Activated gamma-delta T cell treated with anti-CD3 and anti-CD28 coated beads, Interleukin-2, amount 50 U/mL, for 16 hours (primary cell): Measurements from ENCODE around the gene FABP3.
"Not testable (repeated sequence)": the region's sequence is repeated elsewhere in the genome, so short reads cannot be mapped to it uniquely, and the experiment has no call there.

Experiments used
- DNase-seq: peaks from one replicate; pipeline ENCODE4 v3.0.0-alpha.2; 2020; ENCODE audit warnings: low read depth

Gene FABP3

DNA sequence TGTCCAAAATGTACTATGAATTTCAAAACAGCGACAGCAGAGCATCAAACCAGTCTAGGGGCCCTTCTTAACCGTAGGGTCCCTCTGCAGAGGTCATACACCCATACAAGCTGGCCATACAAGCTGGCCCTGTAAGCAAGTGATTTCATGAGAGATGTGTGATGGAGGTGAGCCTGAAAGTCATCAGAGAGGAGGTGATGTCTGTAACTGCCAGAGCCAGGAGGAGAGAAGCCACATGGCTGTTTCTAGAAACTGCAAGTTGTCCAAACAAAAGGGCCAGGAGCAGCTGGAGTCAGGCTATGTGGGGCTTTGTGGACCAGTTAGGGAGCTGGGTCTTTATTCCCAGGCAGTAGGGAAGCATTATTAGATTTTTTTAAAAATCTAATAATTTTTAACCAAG, 25.4 kb upstream of the FABP3 start:
- DNase-seq, result no peak

DNA sequence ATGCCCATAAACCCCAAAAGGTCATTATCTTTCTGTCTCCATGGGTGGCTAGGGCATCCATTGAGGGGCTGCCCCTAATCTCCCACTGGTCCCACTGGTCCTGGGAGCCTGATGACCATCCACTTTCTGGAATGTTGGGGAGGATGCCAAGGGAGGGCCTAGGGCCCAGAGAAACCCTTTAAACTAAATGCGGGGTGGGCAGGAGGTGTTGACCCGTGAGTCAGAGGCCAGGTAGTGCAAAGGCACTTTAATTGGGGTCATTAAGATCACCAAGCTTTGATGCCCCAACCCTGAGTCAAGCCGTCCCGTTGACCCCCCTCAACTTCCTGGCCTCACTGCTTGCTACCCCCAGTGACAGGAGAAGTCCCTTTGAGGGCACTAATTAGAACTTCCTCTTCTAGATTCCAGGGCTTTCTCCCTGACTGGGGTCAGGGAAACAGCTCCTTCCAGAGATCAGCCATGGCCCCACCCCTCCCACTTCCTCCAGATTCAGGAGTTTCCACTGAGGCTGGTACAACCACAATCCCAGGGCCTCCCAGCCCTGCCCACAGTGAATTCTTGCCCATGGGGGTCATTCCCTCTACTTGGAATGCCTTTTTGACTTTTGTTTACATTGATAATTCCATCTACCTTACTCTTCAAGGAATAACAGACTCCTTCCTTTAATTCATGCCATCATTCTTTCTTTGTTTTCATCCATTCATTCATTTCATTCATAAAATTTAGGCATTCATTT, 24.7 kb upstream of the FABP3 start:
- no peak for DNase-seq

DNA sequence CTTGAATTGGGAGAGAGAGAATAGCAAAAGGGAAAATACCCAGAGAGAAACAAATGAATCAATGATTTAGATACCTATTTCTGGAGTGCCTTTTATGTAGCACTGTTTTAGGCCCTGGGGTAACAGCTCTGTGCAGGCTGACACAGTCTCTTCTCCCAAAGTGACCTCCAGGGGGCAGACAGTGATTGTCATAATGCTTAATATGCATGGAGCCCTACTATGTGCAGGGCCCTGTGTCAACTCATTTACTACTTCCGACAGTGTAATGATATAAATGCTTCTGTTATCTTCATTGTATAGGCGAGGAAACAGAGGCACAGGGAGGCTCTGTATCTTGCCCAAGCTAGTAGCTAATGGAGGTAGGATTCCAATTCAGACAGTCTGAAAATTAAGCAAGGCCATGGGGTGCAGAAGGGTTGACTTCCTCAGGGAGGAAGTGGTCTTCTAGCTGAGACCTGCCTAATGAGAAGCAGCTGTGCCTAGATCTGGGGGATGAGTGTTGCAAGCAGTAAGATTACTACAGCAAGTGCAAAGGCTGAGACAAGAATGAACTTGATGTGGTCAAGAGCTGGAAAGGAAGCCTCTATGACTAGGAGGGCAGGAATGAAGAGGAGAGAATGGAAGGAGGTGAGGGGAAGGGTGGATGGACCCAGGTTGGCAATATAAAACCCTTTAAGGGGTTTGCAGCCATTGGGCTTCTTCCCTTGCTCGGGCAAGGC, 23.9 kb upstream of the FABP3 start:
- no peak for DNase-seq

DNA sequence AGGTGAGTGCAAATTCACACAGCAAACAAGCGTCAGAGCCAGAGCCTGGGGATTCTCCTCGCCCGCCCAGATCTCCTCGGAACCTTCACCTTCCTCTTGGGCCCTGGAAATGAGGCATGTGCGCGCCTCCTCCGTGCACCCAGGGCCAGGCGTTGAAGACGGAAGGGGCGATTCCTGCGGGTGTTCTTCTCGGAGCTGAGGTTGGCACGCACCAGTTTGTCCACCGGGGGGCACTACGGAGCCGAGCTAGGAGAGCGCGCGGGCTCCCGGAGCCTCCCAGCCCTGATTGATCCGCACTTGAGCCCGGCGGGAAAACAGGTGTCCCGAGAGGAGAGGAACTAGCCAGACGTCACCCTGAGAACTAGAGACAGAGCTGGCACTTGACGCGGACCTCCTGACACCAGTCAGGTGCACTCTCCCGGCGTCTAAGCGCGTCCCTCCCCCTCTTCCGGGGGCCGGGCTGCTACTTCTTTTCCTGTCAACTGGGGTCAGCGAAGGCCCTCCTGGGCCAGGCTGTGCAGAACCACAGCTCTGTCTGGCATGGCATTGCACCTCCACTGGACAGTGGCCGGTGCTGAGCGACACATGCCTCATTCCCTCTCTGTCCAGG, 21.8 kb upstream of the FABP3 start:
- DNase-seq, result peak; percentile 58

DNA sequence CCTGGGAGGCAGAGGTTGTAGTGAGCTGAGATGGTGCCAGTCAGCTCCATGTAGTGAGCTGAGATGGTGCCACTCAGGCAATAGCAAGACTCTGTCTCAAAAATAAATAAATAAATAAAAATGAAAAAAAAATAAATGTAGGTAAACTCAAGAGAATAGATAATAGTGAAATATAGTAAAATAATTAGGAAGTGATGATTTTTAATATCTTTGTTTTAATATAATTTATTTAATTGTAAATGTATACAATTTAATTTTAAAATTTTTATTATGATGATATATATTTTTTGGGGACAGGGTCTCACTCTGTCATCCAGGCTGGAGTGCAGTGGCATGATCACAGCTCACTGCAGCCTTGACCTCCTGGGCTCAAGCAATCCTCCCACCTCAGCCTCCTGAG, 20.6 kb upstream of the FABP3 start:
- no peak for DNase-seq

DNA sequence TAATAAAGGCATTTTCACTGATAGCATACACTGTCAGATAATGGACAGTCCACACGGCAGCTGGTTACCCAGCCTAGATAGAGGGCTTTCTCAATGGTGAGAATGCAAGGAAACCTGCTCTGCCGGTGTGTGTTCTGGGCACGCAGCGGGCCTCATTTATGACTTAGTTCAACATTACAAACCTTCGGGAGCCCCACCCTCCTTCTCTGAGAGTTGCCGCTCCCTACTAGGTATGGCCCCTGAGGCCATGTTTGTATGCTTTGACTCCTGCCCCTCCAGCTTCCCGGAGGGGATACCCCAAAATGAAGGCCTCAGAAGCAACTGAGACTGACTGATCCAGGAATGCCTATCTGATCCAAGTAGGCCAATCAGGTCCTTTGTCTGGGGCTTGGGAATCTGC, 17.2 kb upstream of the FABP3 start:
- DNase-seq, result no peak

DNA sequence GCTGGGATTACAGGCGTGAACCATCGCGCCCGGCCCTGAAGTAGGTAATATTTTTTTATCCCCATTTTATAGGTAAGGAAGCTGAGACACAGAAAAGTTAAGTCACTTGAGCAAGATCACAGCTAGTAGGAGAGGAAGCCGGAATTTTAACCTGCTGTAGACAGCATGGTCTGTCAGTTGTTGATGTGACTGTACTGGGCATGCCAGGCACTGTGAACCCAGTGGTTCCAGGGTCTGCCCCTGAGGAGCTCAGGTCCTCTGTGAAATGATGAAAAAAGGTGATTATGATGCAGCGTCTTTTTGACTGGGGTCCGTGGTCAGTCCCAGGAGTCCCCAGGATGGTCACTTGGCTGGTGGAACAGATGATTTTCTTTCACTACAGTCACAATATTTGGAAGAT, 16.7 kb upstream of the FABP3 start:
- DNase-seq, result no peak

DNA sequence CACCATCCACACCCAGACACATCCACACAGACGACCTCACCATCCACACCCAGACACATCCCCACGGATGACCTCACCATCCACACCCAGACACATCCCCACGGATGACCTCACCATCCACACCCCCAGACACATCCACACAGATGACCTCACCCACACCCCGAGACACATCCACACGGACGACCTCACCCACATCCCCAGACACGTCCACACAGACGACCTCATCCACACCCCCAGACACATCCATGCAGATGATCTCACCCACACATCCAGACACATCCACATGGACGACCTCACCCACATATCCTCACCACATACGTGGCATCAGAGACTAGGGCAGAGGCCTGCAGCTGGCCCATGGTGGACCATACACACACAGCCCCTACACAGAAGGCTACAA, 14.7 kb upstream of the FABP3 start:
- no peak for DNase-seq

DNA sequence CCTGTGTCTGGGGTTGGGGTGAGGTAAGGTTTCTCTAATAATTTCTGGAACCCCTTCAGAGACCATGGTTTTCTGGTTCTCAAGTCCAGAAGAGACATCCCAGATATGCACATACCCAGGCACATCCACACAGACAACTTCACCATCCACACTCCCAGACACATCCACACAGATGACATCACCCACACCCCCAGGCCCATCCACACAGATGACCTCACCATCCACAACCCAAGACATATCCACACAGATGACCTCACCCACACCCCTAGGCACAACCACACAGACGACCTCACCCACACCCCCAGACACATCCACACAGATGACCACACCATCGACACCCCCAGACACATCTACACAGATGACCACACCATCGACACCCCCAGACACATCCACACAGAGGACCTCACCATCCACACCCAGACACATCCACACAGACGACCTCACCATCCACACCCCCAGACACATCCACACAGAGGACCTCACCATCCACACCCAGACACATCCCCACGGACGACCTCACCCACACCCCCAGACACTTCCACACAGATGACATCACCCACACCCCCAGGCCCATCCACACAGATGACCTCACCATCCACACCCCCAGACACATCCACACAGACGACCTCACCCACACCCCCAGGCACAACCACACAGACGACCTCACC, 13.8 kb upstream of the FABP3 start:
- not testable (repeated sequence) for DNase-seq

DNA sequence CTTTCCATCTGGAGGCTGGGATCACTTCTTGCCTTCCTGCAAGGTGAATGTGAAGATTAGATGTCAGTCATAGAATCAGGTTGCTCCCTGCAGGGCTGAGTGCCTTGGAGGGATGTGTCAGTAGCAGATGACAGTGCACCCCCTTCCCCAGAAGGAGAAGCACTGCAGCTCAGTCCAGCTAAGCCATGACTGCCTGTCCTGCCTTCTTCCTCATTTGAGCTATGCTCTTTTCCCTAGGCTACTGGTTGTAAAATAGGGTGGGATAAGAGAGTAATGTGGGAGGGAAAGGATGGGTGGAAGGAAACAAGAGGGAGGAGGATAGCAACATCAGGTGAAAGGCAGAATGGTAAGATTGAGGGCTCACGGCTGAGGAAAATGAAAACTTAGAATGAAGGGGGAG, 11.1 kb upstream of the FABP3 start:
- no peak for DNase-seq

DNA sequence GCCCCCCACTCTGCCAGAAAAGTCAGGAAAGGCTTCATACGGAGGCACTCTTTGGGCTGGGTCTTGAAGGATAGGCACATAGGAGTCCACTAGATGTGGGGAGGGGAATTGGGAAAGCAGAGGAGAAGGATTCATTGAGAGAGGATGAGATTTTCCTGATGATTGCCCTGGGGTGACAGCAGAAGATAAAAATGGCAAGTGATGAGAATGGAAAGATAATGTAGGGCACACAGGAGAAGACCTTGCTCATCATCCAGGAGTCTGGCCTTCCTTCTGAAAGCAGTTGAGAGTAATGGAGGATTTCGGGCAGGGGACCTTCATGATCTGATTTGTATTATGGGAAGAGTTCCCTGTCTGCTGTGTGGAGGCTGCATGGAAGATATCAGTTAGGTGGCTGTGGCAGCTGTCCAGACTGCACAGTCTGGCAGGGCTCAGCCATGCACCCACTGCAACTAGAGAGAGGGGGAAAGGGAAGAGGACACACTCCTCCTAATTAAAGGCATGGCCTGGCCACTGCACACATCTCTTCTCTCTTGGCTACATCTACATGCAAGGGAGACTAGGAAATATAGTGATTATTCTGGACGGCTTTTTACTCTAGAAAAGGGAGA, 9.6 kb upstream of the FABP3 start:
- no peak for DNase-seq

DNA sequence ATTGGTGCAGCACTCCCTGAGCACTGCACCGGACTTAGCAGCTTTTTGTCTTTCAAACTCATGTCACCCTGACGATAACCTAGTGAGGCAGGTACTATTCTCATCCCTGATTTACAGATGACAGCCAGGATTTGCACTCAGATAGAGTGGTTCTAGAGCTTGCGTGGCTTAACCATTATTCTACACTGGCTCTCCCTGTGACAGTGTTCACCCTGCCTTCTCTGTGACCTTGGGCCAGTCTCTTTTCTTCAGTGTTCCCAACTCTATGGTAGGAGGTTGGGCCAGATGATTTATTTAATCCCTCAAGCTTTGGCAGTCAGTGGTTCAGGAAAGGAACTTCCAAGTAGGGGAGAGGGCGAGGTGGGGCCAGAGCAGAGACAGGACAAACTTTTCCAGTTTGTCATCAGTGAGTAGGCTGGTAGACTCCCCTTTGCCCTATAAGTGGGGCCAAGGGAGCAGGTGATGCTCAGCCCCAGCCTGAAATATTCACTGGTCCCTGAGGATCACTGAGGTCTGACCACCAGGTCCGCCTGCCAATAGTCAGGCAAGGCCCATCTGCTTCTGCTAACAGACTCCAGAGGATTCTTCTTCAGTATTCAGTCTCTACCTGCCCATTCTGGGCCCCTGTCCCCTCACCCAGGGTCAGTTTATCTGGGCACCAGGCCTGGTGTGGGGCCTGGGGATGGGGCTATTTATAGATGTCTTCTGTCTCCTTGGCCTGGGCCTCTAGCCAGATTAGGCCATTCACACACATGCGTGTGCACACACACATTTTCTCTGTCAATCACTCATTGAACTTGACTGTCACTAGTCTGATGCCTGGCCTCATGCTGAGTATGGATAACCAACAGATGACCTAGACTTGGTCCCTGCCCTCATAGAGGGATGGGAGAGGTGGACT, 8.8 kb upstream of the FABP3 start:
- DNase-seq, result no peak

DNA sequence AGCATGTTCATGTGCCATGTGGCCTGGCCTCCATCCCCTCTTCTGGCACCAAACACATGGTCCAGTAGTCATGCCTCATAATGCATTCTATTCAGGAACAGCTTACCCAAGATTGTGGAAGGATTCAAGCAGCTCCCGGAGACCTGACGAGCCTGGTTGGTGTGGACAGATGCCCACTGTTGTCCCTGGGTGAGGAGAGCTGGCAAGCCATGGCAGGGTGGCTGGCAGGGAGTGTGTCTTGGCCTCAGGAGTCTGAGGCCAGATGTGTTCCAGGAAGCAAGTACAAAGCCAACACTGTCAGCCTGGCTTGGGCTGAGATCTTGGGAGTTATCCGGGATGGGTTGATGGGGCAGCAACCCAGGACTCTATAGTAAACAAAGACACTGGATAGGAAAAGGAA, 7.3 kb upstream of the FABP3 start:
- DNase-seq, result no peak

DNA sequence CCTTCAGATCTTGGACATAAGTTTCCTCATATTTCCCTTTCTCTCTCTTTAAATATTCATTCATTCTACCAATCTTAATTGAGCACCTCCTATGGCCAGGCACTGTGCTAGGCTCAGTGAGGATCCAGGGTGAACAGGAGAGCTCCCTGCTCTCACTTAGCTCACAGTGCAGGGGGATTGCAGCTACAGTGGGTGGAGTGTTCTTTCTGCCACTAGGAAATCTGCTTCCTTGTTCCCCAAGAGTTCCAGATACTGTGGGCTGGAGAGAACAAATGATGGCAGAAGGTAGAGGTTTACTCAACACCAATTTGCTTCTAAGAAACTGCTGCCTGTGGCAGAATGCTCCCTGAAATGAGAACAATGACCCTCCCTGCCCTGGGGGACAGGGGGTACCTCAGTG, 5.1 kb upstream of the FABP3 start:
- DNase-seq, result no peak

DNA sequence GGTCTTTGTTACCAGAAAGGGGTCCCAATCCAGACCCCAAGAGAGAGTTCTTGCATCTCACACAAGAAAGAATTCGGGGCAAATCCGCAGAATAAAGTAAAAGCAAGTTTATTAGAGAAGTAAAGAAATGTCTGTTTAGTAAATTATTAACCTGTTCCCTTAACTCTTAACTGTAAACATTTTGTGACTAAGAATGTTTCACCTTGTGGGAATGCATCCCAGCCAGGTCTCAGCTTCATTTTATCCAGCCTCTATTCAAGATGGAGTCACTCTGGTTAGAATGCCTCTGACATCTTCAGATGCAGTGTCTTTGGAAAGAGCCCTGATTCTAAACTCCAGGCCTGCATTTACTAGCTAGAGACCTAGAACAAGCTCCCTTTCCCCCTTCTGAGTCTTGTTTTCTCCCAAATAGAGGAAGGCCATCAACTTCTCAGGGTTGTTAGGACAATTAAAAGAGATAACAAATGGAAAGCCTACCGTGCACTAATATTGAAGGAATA, 4.5 kb upstream of the FABP3 start:
- DNase-seq, result no peak

DNA sequence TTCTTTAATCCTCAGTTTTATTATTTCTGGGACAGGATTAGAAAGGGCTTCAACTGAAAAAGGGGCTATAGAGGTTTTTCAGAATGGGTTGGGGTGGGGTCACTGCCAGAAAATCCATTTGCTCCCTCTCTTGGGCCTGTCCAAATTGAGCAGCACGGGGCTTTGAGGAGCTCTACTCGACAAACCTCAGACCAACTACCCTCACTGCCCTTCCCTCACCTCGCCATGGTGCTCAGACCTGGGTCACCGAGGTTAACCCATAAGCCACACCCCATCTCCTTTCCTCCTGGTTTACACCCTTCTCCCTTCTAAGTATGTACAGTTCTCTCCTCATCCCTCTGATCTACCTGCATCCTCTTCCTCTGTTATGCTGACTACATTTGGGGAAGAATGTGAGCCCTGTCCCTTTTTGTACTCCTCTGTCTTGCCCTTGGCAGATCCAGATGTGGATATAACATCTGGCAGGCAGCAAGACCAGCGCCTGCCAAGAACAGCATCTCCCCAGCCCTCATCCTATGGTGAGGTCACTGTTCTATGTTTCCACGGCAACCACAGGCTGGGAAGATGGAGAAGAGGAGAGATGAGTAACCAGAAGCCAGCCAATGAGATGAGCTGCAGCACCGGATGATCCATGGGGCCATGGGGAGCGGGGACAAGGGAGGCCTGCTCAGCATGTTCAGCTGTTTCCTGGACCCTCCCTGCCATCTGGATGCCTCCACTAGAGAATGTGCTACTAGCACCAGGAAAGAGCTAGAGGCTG, 3.7 kb upstream of the FABP3 start:
- no peak for DNase-seq

DNA sequence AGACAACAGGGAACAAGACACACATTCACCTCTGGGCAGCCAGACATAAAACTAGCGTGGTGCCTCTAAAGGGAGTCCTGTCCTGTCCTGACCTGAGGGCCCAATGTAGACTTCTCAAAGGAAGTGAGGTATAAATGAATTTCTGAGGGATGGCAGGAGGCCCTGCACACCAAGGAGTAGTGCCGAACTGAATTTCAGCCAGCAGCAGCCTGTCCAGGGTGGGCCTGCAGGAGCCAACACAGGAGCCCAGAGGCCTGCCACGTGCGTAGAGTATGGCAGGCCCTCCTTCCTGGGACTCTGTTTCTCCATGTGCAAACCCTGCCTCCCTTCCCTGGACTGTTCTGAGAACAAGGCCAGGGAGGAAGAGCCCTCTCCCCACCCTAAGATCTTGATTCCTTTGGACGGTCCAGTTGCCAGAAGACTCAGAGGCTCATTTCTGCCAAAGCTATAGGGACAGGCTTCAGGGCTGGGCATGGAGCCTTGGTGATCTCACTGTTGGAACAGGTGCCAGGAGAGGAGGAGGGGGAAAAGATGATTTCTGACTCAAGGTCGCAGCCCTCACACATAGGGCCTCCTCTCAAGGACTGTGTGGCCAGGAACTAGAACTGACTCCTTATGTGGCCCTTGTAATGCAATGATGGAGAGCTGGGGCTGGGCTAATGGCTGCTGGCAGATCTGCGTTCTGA, 1.8 kb upstream of the FABP3 start:
- DNase-seq, result no peak

DNA sequence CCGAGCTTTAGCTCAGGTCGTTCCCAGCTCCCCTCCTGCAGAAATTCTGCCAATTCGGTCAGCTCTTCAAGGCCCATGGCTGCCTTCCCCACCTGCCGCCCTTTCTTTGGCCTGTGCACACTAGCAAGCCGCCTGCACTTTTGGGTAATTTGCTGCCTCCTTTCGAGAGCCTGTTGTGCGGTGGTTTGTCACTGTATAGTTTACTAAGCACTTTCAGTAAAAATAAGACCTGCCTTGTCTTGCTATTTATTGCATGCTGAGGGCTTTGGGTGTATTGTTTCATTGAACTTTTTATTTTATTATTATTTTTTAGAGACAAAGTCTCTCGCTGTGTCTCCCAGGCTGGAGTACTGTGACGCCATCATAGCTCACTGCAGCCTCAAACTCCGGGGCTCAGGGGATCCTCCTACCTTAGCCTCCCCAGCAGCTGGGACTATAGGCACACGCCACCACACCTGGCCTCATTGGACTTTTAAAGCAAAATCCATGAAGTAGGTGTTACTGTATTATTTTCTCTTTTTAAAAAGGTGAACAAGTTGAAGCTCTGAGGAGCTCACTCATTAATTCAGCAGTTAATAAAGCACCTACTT, 1.1 kb upstream of the FABP3 start:
- no peak for DNase-seq

DNA sequence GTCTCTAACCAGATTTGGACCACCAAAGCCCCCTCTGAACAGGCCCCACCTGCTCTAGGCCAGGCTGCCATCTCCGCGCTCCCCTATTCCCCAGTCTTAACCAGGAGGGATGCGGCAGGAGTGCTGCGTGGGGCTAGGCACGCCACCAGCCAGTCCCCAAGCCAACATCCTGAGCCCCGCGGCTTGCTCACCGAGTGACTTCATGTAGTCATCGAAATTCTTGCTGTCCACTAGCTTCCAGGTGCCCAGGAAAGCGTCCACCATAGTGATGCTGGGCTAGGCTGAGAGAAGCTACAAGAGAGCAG, 173 bp downstream of the FABP3 start:
- DNase-seq, result no peak

DNA sequence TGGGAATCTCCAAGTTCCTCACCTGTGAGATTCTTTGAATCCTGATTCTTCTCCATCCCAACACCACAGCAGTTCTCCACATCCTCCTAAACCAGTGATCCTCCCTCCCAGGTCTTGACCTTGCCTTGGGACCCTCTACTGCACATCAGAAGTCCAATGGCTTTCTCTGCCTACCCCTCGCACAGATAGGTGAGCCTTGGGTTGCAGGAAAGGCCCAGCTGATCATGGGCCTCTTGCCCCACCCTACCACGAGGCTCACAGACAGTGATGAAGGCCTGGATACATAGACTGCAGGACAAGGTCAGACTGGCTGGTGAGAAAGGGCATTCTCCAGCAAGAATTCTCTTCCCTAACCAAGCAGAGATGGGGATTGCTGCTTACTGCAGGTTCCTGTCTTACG, 825 bp downstream of the FABP3 start:
- no peak for DNase-seq
